Tibial artery (tissue), 4 donors: ENCODE results near the gene CSF1R.
A peak's percentile ranks its signal among the peaks of the same experiment; 100 is the strongest.
"Not testable (repeated sequence)": the region's sequence is repeated elsewhere in the genome, so short reads cannot be mapped to it uniquely, and the experiment has no call there.

ENCODE experiments used
- DNase-seq, 2 donors: peaks; one replicate each; pipeline ENCODE4 v3.0.0-alpha.2; 2019
- H3K27ac ChIP-seq, 2 donors: fragments of 200-600 bp; sonication (generic) in 1 of 2; 1 replicate in 1 of 2; 2 replicates in 1 of 2; pipeline ENCODE4 v1.5.1; 2018 to 2019; ENCODE audit warnings: mild to moderate bottlenecking in 1 of 2
- H3K27me3 ChIP-seq, 2 donors: fragments of 200-600 bp; sonication (generic) in 1 of 2; one replicate each; pipeline versions ENCODE4 v1.5.1 to v1.6.0; 2016 to 2019
- H3K36me3 ChIP-seq, 3 donors: fragments of 200-600 bp; sonication (generic) in 2 of 3; one replicate each; pipeline ENCODE4 v1.5.1; 2016 to 2019; ENCODE audit warnings: mild to moderate bottlenecking in 2 of 3
- H3K4me1 ChIP-seq, 4 donors: fragments of 200-600 bp; sonication (generic) in 2 of 4; 1 replicate in 3 of 4; 2 replicates in 1 of 4; pipeline ENCODE4 v1.5.1; 2016 to 2019
- H3K4me3 ChIP-seq, 2 donors: fragments of 200-600 bp; sonication (generic) in 1 of 2; 1 replicate in 1 of 2; 2 replicates in 1 of 2; pipeline ENCODE4 v1.5.1; 2018 to 2019; ENCODE audit warnings: mild to moderate bottlenecking in 2 of 2
- H3K9me3 ChIP-seq, 3 donors: fragments of 200-600 bp; sonication (generic) in 1 of 3; one replicate each; pipeline ENCODE4 v1.5.1; 2016 to 2019
- CTCF ChIP-seq, 2 experiments: fragments of 200-600 bp in 1 of 2; fragments of 450-650 bp in 1 of 2; IDR thresholded peaks; one replicate each; pipeline ENCODE4 v1.5.1; 2017 to 2019; ENCODE audit warnings: antibody characterized with exemption in 2 of 2, mild to moderate bottlenecking in 1 of 2, moderate library complexity in 1 of 2
- intact Hi-C: fragments of 100-400 bp; cut with DNase I; formaldehyde crosslinking; loops from one replicate; pipeline ENCODE4 v1.15.0; 2023; ENCODE audit warnings: low total_unique reads

The CSF1R gene

GRCh38 chr5:150085191-150085912 lies 1.0 kb downstream of the CSF1R start:
- no peak for TF ChIP-seq CTCF (IDR thresholded peaks at IDR 0.05)
- H3K36me3 ChIP-seq: no peaks in the 10 kb centered on the region
- no peak overlapping the region for H3K27ac ChIP-seq
- peak overlapping the region; percentile 31 to 39 for H3K4me3 ChIP-seq
- H3K4me1 ChIP-seq: peaks cover 0 to 5% (median 0%) of the 10 kb centered on the region in 4 donors
- H3K9me3 ChIP-seq: no peaks in the 10 kb centered on the region
- H3K27me3 ChIP-seq: no peaks in the 10 kb centered on the region
- intact Hi-C loops: no loop called here
- DNase-seq: no peak

GRCh38 chr5:150084754-150085153 lies 1.6 kb downstream of the CSF1R start:
- H3K9me3 ChIP-seq, H3K27me3 ChIP-seq, H3K4me1 ChIP-seq, H3K27ac ChIP-seq, H3K36me3 ChIP-seq, DNase-seq, intact Hi-C loops: not testable (repeated sequence)
- H3K4me3 ChIP-seq: peak overlapping the region; percentile 31 to 39

- intact Hi-C loops: no loop called here
- Histone ChIP-seq H3K36me3 (no peaks in the 10 kb centered on the region), H3K4me3 (peak overlapping the region; percentile 18 to 28), H3K9me3 (no peaks in the 10 kb centered on the region), H3K4me1 (peaks cover 0 to 5% (median 0%) of the 10 kb centered on the region in 4 donors), H3K27me3 (no peaks in the 10 kb centered on the region), H3K27ac (no peak overlapping the region)
- no peak for DNase-seq
- no peak for TF ChIP-seq CTCF (IDR thresholded peaks at IDR 0.05)
Observed at GRCh38 chr5:150082889-150083288, 3.5 kb downstream of the CSF1R start.

GRCh38 chr5:150082374-150082773 lies 4.0 kb downstream of the CSF1R start:
- intact Hi-C loops: no loop called here
- TF ChIP-seq CTCF (IDR thresholded peaks at IDR 0.05): no peak
- DNase-seq: no peak
- Histone ChIP-seq H3K4me3 (peak overlapping the region in 1 of 2 donors; percentile 28), H3K27me3 (no peaks in the 10 kb centered on the region), H3K36me3 (no peaks in the 10 kb centered on the region), H3K9me3 (no peaks in the 10 kb centered on the region), H3K27ac (no peak overlapping the region), H3K4me1 (peaks cover 0 to 5% (median 0%) of the 10 kb centered on the region in 4 donors)

- Histone ChIP-seq H3K9me3 (no peaks in the 10 kb centered on the region), H3K27me3 (no peaks in the 10 kb centered on the region), H3K27ac (no peak overlapping the region), H3K4me1 (peaks cover 0 to 5% (median 0%) of the 10 kb centered on the region in 4 donors), H3K4me3 (no peak overlapping the region), H3K36me3 (no peaks in the 10 kb centered on the region)
- intact Hi-C loops: no loop called here
- TF ChIP-seq CTCF (IDR thresholded peaks at IDR 0.05): no peak
- peak; percentile 75 to 84 for DNase-seq
Observed at GRCh38 chr5:150081541-150082283, 4.6 kb downstream of the CSF1R start.
